Urothelium cell line (cell line): ENCODE measurements around the gene FRMD3.
A peak's percentile ranks its signal among the peaks of the same experiment; 100 is the strongest.

ENCODE experiments used
- DNase-seq: peaks from one replicate; pipeline ENCODE4 v3.0.0; 2011; ENCODE audit warnings: low spot score, mixed read lengths
- FAIRE-seq: peaks from 2 replicates; lab custom pipeline; 2011; peaks lifted over from hg19 to GRCh38; lab: Jason Lieb, UNC

Gene FRMD3

DNA sequence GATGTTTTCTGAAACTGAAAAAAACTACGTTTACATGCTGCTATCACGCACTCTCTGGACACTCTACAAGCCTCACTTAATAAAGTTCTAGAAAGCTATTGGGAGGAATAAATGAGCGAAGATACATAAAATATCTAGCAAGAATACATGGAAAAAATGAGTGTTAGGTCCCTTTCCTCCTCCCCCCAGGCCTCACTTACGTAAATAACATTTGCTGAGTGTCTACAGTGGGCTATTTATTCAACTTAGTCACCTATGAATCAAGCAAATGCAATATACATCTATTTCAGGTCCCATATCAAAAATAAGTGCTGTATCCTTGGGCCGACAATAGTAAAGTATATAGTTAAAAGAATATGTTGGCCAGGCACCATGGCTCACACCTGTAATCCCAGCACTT is 62.5 kb downstream of the FRMD3 start:
- DNase-seq = no peak
- FAIRE-seq = no peak

DNA sequence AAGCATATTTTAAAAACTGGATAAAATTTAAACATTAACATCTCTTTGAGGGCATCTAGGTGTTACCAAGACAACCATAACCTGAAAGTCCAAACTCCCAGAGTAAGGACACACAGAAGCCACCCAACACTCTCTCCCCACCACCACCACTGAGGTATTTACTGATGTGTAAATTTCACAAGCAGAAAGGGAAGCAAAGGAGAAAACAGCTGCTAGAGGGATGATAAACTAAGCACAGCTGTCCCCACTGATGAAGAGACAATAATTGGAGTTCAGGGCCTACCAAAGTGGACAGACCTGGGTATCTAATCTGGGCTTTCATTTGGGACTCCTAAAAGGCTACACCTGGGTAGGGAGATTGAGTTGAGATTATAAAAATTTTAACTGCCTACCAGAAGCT is 63.6 kb downstream of the FRMD3 start:
- no peak for FAIRE-seq

GRCh38 chr9:83473488-83473971 is 64.7 kb downstream of the FRMD3 start:
- no peak for FAIRE-seq
- DNase-seq = no peak

More for the DNA sequence above, 63.6 kb downstream of the FRMD3 start:
- DNase-seq = no peak

GRCh38 chr9:83472764-83473163 is 65.4 kb downstream of the FRMD3 start:
- no peak for DNase-seq

DNA sequence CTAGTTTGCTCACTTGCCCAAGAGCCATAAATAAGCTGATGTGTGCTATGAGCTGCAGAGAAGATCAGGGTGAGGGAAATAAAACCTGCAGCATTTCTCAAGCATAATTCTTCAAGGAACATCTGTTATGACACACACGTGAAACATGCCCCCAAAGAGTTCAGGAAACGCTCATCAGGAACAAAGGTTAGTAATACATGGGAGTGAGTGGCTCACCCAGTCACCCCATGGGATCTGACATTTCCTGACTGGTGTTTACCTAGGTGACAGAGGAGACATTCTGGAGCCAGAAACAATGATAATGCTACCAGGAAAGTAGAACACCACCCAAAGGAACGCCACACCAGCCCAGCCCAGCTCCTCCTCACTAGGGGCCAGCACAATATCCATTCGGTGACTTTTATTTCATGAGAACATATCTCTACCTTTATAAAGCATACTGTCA is 66.0 kb downstream of the FRMD3 start:
- FAIRE-seq (no peak), DNase-seq (peak; percentile 6)

More at GRCh38 chr9:83472764-83473163, 65.4 kb downstream of the FRMD3 start:
- FAIRE-seq = no peak

GRCh38 chr9:83471241-83471640 is 67.0 kb downstream of the FRMD3 start:
- DNase-seq (no peak), FAIRE-seq (no peak)

DNA sequence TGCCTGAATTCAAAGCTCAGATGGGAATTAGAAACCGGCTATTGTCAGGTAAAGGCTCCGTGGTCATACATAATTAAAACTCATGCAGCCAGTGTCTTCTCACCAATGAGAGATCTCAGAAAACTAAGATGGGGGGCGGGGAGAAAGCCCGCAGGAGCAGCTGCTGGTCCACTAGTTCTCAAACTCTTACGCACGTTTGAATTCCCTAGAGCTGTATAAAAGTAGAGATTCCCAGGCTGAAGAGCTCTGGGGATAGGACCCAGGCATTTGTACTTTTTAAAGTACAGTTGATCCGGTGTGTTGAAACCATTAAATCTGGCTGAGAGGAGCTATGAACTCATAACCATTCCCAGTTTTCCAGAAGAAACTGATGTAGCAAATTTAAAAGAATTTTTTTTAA is 68.5 kb downstream of the FRMD3 start:
- FAIRE-seq = no peak

DNA sequence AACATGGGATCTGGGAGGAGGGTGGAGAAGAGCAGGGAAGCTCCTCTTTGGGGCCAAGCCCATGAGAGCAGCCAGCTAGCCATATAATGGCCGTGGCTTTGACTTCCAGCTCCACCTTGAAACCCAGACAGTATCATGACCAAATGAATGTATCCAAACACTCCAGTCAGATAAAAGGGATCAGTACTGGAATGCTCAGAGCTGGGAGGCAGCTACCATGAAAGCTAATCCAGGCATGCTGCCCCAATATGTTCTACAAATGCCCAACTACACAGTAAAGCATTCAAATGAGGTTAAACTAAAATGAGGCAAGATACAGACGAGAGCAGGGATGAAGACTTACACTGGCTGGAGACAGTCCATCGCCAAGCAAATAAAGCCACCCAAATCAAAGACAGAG is 69.4 kb downstream of the FRMD3 start:
- FAIRE-seq = no peak
- DNase-seq = no peak

More for the DNA sequence above, 68.5 kb downstream of the FRMD3 start:
- no peak for DNase-seq

DNA sequence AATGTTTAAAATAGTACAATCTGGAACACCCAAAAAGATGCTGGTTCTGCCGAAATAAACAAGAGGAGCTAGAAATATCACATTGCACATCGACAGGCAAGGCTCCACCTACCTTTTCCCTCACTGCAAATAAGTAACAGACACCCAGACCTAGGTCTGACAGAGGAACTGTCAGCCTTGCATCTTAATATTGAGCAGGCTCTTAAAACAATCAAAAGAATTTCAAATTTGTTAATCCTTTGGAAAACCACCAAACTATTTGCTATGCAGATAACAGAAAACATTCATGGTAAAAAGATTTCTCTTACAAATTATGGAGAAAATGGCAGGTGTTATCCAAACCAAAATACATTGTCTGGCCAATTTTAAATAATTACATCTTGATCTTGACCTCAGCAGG is 71.3 kb downstream of the FRMD3 start:
- no peak for DNase-seq
- FAIRE-seq = no peak

GRCh38 chr9:83466351-83466750 is 71.8 kb downstream of the FRMD3 start:
- no peak for FAIRE-seq
- no peak for DNase-seq

DNA sequence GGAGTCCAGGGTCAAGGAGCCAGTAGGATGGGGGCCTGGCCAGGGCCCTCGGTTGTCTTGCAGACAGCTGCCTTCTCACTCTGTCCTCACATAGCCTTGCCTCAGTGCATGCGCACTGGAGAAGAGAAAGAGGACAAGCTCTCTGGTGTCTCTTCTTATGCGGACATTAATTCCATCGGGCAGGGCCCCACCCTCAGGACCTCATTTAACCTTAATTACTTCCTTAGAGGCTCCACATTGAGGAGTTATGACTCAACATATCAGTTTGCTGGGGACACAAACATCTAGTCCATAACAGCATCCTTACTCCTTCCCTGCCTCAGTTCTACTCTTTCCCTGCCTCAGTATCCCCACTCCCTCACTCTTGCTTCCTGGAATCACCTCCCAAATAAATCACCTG is 78.4 kb downstream of the FRMD3 start:
- no peak for FAIRE-seq
- DNase-seq = no peak

GRCh38 chr9:83458530-83458929 is 79.7 kb downstream of the FRMD3 start:
- DNase-seq = no peak
- FAIRE-seq = no peak

DNA sequence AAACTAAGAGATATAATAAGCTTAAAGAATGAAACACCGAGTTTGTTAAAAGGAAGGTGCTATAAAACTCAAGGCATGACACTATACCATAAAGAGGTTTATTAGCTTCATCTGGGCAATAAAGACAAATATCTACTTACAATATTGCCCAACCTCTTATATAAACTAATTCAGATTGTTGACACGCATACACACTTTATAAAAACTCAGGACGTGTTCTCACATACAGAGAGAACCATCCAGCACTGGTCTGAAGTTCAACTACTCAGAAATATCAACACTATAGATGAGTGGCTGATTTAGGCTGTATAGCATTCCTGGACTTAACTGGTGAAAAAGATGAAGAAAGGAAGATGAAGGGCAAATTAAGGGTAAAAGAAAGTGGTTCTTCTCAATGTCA is 81.2 kb downstream of the FRMD3 start:
- FAIRE-seq (no peak), DNase-seq (no peak)

DNA sequence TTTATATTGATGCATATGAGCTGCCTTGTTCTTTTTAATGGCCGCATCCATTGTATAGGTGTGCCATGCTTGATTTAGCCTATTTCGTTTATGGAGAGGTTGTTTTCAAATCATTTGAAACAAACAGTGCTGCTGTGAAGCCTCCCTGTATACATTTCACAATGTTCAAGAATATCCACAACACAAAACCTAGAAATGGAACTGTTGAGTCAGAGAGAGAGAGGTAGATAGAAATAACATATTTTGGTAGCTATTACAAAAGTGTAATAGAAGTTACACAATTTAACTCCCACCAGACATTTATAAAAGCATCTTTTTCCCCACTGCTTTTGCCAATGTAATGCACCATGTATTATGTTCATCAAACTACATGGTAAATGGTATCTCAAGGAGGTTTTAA is 82.0 kb downstream of the FRMD3 start:
- DNase-seq (no peak), FAIRE-seq (no peak)

GRCh38 chr9:83454076-83454475 is 84.1 kb downstream of the FRMD3 start:
- no peak for DNase-seq
- no peak for FAIRE-seq

DNA sequence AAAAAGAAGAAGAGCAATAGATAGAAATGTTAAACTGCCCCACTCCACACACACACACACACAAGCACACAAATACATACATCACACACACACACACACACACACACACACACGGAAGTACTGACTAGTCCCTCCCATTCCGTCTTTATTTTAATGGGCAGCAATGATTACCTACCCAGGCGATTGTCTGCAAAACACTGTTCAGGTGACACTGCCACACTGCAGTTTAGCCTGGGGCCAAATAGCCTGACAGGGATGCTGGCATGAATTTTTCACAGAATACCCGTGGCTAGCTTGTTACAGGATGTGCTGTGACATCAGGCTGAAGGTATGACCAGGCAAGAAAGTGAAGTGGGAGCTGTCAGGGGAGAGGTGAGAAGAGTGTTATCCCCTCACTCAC is 86.9 kb downstream of the FRMD3 start:
- DNase-seq (no peak), FAIRE-seq (no peak)

- DNase-seq = no peak
- FAIRE-seq = no peak
Observed at GRCh38 chr9:83449983-83450382, 88.2 kb downstream of the FRMD3 start.

DNA sequence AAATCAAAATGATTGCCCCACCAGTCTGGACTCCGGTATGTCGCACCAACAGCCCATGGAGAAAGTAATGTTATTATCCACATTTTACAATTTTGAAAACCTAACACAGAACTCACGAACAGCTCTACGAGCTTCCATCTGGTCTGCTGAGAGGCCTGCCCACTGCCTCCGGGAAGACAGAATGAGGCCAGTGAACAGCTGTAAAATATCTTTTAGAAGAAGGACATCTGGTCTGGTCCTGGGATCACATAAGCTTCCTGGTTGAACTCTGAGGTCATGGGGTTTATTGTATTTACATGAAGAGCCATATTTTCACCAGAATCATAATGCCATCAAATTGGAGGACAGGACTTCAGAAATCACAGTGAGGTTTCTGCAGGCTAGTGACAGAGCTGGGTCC is 89.0 kb downstream of the FRMD3 start:
- FAIRE-seq (no peak), DNase-seq (no peak)

GRCh38 chr9:83448626-83449025 is 89.6 kb downstream of the FRMD3 start:
- no peak for DNase-seq
- FAIRE-seq = no peak

DNA sequence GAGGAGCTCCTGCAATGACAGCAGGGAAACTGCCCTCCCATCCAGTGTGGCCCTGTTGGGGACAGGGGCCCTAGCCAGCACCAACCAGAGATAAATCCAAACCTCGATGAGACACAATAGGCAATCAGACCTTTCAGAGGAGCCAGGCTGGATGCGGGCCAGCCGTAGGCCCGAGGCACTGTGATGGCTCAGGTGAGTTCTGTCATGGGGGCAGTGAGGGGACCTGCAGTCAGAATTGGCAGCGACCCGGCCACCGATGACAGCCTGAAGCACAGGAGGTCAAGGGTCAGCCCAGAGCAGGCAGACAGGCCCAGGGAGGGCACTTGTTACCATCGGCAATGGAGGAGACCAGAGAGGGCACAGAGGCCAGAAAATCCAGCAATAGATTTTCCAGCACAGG is 90.8 kb downstream of the FRMD3 start:
- FAIRE-seq (no peak), DNase-seq (no peak)

DNA sequence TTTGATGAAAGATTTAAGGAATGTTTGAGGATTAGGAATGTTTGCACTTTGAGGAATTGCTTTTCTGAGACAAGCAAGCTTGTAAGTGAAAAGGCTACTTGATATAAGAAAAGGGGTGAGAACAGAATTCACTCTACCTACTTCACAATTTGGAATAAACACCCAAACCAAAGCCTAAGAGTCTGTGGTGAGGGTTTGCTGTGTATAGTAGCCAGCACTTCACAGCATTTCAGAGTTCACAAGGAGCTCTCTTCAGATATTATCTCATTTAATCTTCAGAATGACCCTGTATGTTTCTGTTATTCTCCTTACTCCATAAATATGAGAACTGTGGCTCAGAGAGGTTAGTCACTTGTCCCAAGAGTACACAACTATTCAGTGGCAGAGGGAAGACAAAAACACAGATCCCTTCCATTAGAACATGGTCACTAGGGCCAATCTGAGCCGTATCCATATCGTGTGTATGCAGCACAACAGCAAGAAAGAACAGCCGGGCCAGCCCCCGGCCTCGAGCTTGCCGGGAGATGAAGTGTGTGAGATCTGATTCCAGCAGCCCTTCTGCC is 92.4 kb downstream of the FRMD3 start:
- no peak for DNase-seq
- FAIRE-seq = no peak

GRCh38 chr9:83444110-83444509 is 94.1 kb downstream of the FRMD3 start:
- FAIRE-seq = no peak

DNA sequence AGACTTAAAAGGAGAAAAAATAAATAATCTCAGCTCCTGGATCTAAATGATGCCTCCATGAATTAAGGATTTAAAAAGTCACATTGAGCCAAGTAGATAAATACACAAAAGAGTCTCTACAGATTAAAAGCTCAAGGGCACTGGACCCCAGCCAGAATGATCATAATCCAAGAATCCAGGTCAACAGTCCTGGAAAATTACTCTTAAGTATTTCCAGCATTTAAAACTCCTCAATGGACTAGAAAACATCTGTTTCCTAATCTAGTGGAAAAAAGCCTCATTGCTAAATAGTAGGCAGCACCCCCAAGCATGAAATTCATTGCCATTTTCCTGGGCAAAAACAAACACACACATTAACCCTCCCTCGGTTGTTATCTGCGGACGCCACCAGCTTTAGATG is 96.8 kb downstream of the FRMD3 start:
- FAIRE-seq (no peak), DNase-seq (no peak)

More at GRCh38 chr9:83444110-83444509, 94.1 kb downstream of the FRMD3 start:
- no peak for DNase-seq
